ENCODE measurements around the gene ICAM2.
A peak's percentile ranks its signal among the peaks of the same experiment; 100 is the strongest.
"Not testable (repeated sequence)": the region's sequence is repeated elsewhere in the genome, so short reads cannot be mapped to it uniquely, and the experiment has no call there.

ICAM2 gene

GRCh38 chr17:64042700-64043485, 22.5 kb upstream of the ICAM2 start:
- DNase-seq: no peak

GRCh38 chr17:64041912-64042311, 21.5 kb upstream of the ICAM2 start:
- DNase-seq: no peak

GRCh38 chr17:64040206-64040605, 19.8 kb upstream of the ICAM2 start:
- no peak for DNase-seq

- DNase-seq: no peak
Measured at GRCh38 chr17:64039106-64039400, 18.6 kb upstream of the ICAM2 start.

GRCh38 chr17:64038331-64039105, 18.1 kb upstream of the ICAM2 start:
- DNase-seq: no peak

GRCh38 chr17:64037802-64038201, 17.4 kb upstream of the ICAM2 start:
- DNase-seq: no peak

GRCh38 chr17:64037180-64037579, 16.7 kb upstream of the ICAM2 start:
- no peak for DNase-seq

- DNase-seq: no peak
Measured at GRCh38 chr17:64036198-64036922, 15.9 kb upstream of the ICAM2 start.

GRCh38 chr17:64032081-64032480, 11.6 kb upstream of the ICAM2 start:
- DNase-seq: no peak

- no peak for DNase-seq
Measured at GRCh38 chr17:64028874-64029464, 8.5 kb upstream of the ICAM2 start.

- DNase-seq: peak; percentile 10
Measured at GRCh38 chr17:64025732-64026294, 5.4 kb upstream of the ICAM2 start.

GRCh38 chr17:64024781-64025731, 4.6 kb upstream of the ICAM2 start:
- no peak for DNase-seq

GRCh38 chr17:64024215-64024654, 3.8 kb upstream of the ICAM2 start:
- no peak for DNase-seq

GRCh38 chr17:64022611-64023063, 2.2 kb upstream of the ICAM2 start:
- DNase-seq: no peak

- DNase-seq: not testable (repeated sequence)
Measured at GRCh38 chr17:64019551-64019961, 877 bp downstream of the ICAM2 start.

GRCh38 chr17:64017381-64017980, 3.0 kb downstream of the ICAM2 start:
- DNase-seq: no peak

GRCh38 chr17:64016974-64017373, 3.5 kb downstream of the ICAM2 start:
- no peak for DNase-seq

GRCh38 chr17:64016231-64016784, 4.1 kb downstream of the ICAM2 start:
- no peak for DNase-seq

- no peak for DNase-seq
Measured at GRCh38 chr17:64015447-64015846, 5.0 kb downstream of the ICAM2 start.

GRCh38 chr17:64009571-64010402, 10.6 kb downstream of the ICAM2 start:
- no peak for DNase-seq

Measured in NCI-H187 treated with DMSO at 0.1 percent for 48 hours (cell line).